ENCODE data around the gene UBR1. TPM values are rescaled to one million over a fixed set of nuclear protein-coding genes. Genes with fewer than 3 reads are reported as not detected.

UBR1 gene
- total RNA-seq, 1 experiment from 2014 or later, result 28.7 TPM

GRCh38 chr15:42937143-42937542 is 168.7 kb downstream of the UBR1 start:
- no peak for DNase-seq (ENCODE audit: low read depth, low spot score)
- in situ Hi-C loops (cut with HindIII; ENCODE audit: low pct_unique_long_range_greater_than_20kb, low sequenced_read_pairs), result no loop called here

GRCh38 chr15:42933886-42934667 is 171.8 kb downstream of the UBR1 start:
- in situ Hi-C loops (cut with HindIII; ENCODE audit: low pct_unique_long_range_greater_than_20kb, low sequenced_read_pairs), result no loop called here
- no peak for DNase-seq (ENCODE audit: low read depth, low spot score)

DNA sequence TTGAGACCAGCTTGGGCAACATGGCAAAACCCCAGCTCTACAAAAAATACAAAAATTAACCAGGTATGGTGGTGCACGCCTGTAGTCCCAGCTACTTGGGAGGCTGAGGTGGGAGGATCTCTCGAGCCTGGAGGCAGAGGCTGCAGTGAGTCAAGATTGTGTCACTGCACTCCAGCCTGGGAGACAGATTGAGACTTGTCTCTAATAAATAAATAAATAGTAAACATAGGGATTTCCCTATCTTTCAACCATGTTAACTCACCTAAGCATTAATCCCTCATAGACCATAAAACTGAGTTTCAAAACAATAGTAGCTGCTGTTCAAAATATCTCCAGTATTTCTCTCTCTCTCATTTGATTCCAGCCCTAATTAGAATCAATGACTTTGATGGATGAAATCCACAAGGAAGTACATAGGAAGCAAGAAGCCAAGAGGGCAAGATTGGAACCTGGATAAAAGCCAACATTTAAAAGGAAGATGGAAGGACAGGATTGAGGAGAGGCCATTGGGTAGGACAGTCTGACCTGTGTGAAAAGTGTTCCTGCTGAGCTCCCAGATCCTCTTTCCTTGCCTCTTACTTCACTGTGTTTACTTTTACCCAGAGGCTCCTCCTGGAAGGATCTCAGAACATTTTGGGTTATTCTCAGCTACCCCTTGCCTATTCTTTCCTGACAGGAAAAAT is 172.9 kb downstream of the UBR1 start:
- in situ Hi-C loops (cut with HindIII; ENCODE audit: low pct_unique_long_range_greater_than_20kb, low sequenced_read_pairs), result no loop called here
- DNase-seq (ENCODE audit: low read depth, low spot score), result no peak

DNA sequence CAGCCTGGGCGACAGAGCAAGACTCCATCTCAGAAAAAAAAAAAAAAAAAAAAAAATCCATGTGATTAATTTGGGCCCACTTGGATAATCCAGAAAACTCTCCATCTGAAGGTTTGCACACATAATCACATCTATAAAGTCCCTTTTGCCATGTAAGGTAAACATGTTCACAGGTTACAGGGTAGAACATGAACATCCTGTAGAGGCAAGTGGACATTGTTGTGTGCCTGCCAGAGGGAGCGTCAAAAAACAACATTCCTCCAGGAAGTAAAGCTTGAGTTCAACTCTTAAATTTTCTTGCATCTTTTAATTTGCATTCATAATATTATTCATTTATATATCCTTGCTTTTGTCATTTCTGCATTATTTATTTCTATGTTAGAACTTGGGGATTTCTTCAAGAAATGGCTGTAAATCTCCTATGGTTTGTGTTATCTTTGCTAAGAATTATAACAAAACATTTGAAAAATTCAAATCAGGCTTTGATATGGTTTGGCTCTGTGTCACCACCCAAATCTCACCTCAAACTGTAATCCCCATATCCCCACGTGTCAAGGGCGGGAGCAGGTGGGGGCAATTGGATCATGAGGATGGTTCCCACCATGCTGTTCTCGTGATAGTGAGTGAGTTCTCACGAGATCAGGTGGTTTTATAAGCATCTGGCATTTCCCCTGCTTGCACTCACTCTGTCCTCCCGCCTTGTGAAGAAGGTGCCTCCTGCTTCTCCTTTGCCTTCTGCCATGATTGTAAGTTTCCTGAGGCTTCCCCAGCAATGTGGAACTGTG is 173.9 kb downstream of the UBR1 start:
- DNase-seq (ENCODE audit: low read depth, low spot score), result no peak
- in situ Hi-C loops (cut with HindIII; ENCODE audit: low pct_unique_long_range_greater_than_20kb, low sequenced_read_pairs), result no loop called here

GRCh38 chr15:42929306-42929848 is 176.5 kb downstream of the UBR1 start:
- no peak for DNase-seq (ENCODE audit: low read depth, low spot score)
- in situ Hi-C loops (cut with HindIII; ENCODE audit: low pct_unique_long_range_greater_than_20kb, low sequenced_read_pairs), result no loop called here

GRCh38 chr15:42921342-42921731 is 184.5 kb downstream of the UBR1 start:
- in situ Hi-C loops (cut with HindIII; ENCODE audit: low pct_unique_long_range_greater_than_20kb, low sequenced_read_pairs), result no loop called here
- no peak for DNase-seq (ENCODE audit: low read depth, low spot score)

DNA sequence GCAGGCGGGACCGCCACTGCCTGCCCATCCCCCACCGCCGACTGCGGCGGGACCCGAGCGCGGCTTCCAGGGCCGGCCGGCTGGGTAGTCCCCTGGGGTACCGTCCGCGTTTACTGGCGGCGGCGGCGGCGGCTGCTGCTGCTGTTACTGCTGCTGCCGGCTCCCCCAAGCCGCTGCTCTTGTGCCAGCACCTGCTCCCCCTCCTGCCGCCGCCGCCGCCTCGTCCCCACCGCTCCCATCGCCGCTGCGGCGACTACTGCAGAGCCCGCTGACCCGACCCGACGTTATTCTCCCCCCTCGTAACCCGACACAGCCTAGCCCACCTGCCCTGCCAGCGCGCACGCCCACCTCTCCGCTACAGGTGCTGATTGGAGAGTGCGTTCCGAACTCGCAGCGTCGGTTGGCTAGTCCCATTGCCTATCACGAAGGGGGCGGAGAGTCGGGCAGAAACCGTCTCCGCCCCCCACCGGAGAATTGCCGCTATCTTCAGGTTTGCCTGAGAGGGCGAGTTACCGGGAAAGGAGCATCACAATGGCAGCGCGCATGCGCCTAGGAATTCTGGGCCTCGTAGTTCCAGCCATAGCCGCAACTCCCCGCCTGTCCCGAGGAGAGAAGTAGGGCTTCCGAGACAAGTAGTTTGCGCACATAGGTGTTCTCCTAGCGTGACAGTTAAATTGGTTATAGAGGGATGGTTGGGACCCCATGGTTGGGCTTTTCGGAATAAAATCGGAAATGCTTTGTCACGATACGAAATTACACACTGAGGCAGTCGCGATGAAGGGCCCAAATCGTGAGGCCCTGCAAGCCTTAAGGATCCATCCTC is 185.1 kb downstream of the UBR1 start, which contains the start of gene TTBK2:
Gene TTBK2 (minus strand): TSS at position 260 of the 823 bp plus-strand sequence. CDS start 42,161 bp downstream, outside the sequence.
- in situ Hi-C loops (cut with HindIII; ENCODE audit: low pct_unique_long_range_greater_than_20kb, low sequenced_read_pairs), result no loop called here
- peak; percentile 98 for DNase-seq (ENCODE audit: low read depth, low spot score)

- DNase-seq (ENCODE audit: low read depth, low spot score), result peak; percentile 26
- in situ Hi-C loops (cut with HindIII; ENCODE audit: low pct_unique_long_range_greater_than_20kb, low sequenced_read_pairs), result no loop called here
These were observed 185.9 kb downstream of the UBR1 start for GRCh38 chr15:42919799-42920518.

GRCh38 chr15:42919308-42919707 is 186.5 kb downstream of the UBR1 start:
- in situ Hi-C loops (cut with HindIII; ENCODE audit: low pct_unique_long_range_greater_than_20kb, low sequenced_read_pairs), result no loop called here
- no peak for DNase-seq (ENCODE audit: low read depth, low spot score)

- in situ Hi-C loops (cut with HindIII; ENCODE audit: low pct_unique_long_range_greater_than_20kb, low sequenced_read_pairs), result no loop called here
- DNase-seq (ENCODE audit: low read depth, low spot score), result no peak
These were observed 187.8 kb downstream of the UBR1 start for GRCh38 chr15:42918047-42918446.

- no peak for DNase-seq (ENCODE audit: low read depth, low spot score)
- in situ Hi-C loops (cut with HindIII; ENCODE audit: low pct_unique_long_range_greater_than_20kb, low sequenced_read_pairs), result no loop called here
These were observed 190.1 kb downstream of the UBR1 start for GRCh38 chr15:42915654-42916315.

GRCh38 chr15:42914728-42915497 is 190.9 kb downstream of the UBR1 start:
- peak; percentile 10 for DNase-seq (ENCODE audit: low read depth, low spot score)
- in situ Hi-C loops (cut with HindIII; ENCODE audit: low pct_unique_long_range_greater_than_20kb, low sequenced_read_pairs), result no loop called here

GRCh38 chr15:42911058-42911592 is 194.7 kb downstream of the UBR1 start:
- DNase-seq (ENCODE audit: low read depth, low spot score), result no peak
- in situ Hi-C loops (cut with HindIII; ENCODE audit: low pct_unique_long_range_greater_than_20kb, low sequenced_read_pairs), result no loop called here

DNA sequence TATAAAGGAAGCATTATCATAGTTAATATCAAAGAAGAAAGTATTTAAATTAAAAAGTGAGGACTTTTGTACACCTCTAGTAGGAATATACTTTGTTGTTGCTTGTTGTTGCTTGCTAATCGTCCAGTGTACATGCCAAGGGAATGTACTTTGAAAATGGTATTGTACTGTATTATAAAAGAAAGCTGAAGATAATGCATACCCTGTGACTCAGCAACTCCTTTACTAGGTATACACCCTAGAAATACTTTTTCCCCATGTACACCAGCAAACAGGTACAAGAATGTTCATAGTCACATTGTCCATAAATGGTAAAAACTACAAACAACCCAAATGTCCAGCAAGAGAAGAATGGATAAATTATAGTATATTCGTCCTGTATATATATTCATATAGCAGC is 197.3 kb downstream of the UBR1 start:
- in situ Hi-C loops (cut with HindIII; ENCODE audit: low pct_unique_long_range_greater_than_20kb, low sequenced_read_pairs), result no loop called here
- DNase-seq (ENCODE audit: low read depth, low spot score), result no peak
